Measurements from ENCODE around the gene NHS.

DNA sequence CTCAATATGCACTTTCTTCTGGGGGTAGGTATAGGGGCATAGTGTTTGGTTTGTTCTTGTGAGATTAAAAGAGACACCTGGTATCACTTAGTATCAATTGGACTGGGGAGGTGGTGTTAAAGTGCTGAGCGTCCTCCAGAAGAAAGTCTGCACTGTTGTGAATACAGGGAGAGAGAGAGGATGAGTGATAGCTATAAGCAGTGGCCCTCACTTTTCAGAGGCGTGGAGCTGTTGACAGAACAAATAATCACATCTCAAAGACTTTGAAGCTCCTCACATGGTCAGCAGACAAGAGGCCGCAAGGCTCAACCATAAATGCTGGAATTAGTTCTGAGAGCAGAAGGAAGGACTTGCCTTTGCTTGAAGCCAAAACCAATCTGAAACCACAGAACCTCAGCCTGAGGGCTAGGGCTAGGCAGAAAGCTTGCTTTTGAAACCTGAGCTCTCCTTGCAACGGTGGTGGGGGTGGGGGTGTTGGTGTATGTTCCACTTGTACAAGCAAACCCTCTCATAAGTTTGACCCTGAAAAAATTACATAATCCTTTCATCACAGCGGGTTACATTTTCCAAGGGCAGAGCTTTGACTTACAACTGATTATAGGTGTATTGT is 239.1 kb downstream of the NHS start:
- TF ChIP-seq POLR2AphosphoS5 (IDR thresholded peaks at IDR 0.05): no peak
- TF ChIP-seq POLR2A (IDR thresholded peaks at IDR 0.05): no peak
- TF ChIP-seq, protein P1, sequence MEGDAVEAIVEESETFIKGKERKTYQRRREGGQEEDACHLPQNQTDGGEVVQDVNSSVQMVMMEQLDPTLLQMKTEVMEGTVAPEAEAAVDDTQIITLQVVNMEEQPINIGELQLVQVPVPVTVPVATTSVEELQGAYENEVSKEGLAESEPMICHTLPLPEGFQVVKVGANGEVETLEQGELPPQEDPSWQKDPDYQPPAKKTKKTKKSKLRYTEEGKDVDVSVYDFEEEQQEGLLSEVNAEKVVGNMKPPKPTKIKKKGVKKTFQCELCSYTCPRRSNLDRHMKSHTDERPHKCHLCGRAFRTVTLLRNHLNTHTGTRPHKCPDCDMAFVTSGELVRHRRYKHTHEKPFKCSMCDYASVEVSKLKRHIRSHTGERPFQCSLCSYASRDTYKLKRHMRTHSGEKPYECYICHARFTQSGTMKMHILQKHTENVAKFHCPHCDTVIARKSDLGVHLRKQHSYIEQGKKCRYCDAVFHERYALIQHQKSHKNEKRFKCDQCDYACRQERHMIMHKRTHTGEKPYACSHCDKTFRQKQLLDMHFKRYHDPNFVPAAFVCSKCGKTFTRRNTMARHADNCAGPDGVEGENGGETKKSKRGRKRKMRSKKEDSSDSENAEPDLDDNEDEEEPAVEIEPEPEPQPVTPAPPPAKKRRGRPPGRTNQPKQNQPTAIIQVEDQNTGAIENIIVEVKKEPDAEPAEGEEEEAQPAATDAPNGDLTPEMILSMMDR (IDR thresholded peaks at IDR 0.05 in 8 of 11, conservative IDR thresholded peaks at IDR 0.05 in 3 of 11): no peak
